Measurements from ENCODE around the gene AK1.
"Not testable (repeated sequence)": the region's sequence is repeated elsewhere in the genome, so short reads cannot be mapped to it uniquely, and the experiment has no call there.

Gene AK1

GRCh38 chr9:127884976-127885490, 7.6 kb upstream of the AK1 start:
- DNase-seq (ENCODE audit: low read depth), result no peak

- DNase-seq (ENCODE audit: low read depth), result no peak
Measured at GRCh38 chr9:127884427-127884911, 7.0 kb upstream of the AK1 start.

GRCh38 chr9:127883959-127884358, 6.5 kb upstream of the AK1 start:
- no peak for DNase-seq (ENCODE audit: low read depth)

GRCh38 chr9:127881715-127882114, 4.2 kb upstream of the AK1 start:
- DNase-seq (ENCODE audit: low read depth), result not testable (repeated sequence)

- no peak for DNase-seq (ENCODE audit: low read depth)
Measured at GRCh38 chr9:127880143-127880542, 2.7 kb upstream of the AK1 start.

- DNase-seq (ENCODE audit: low read depth), result no peak
Measured at GRCh38 chr9:127878652-127879390, 1.3 kb upstream of the AK1 start.

- no peak for DNase-seq (ENCODE audit: low read depth)
Measured at GRCh38 chr9:127878001-127878651, 651 bp upstream of the AK1 start.

GRCh38 chr9:127876764-127877562, 512 bp downstream of the AK1 start:
- DNase-seq (ENCODE audit: low read depth), result no peak

GRCh38 chr9:127876026-127876763, 1.3 kb downstream of the AK1 start:
- DNase-seq (ENCODE audit: low read depth), result no peak

GRCh38 chr9:127875306-127875966, 2.0 kb downstream of the AK1 start:
- DNase-seq (ENCODE audit: low read depth), result no peak

- no peak for DNase-seq (ENCODE audit: low read depth)
Measured at GRCh38 chr9:127874301-127875221, 2.9 kb downstream of the AK1 start.

GRCh38 chr9:127873886-127874285, 3.6 kb downstream of the AK1 start:
- DNase-seq (ENCODE audit: low read depth), result no peak

- DNase-seq (ENCODE audit: low read depth), result no peak
Measured at GRCh38 chr9:127873223-127873691, 4.2 kb downstream of the AK1 start.

GRCh38 chr9:127872369-127873222, 4.9 kb downstream of the AK1 start:
- DNase-seq (ENCODE audit: low read depth), result no peak

GRCh38 chr9:127871531-127871930, 5.9 kb downstream of the AK1 start:
- DNase-seq (ENCODE audit: low read depth), result no peak

- no peak for DNase-seq (ENCODE audit: low read depth)
Measured at GRCh38 chr9:127870887-127871286, 6.6 kb downstream of the AK1 start.

- not testable (repeated sequence) for DNase-seq (ENCODE audit: low read depth)
Measured at GRCh38 chr9:127870153-127870491, 7.4 kb downstream of the AK1 start.

GRCh38 chr9:127869310-127870152, 7.9 kb downstream of the AK1 start:
- DNase-seq (ENCODE audit: low read depth), result no peak
